ENCODE results near the gene HSF4. TPM values are rescaled to one million over a fixed set of nuclear protein-coding genes. Genes with fewer than 3 reads are reported as not detected.

The HSF4 gene
- total RNA-seq, 3 donors from 2014 or later: 26.0 to 113 (median 64.4) TPM

- peak in 2 of 3 donors; percentile 19 to 70 for DNase-seq
- peaks cover 50% of the 10 kb centered on the region for H3K4me1 ChIP-seq (ENCODE audit: low read depth)
- TF ChIP-seq CTCF (IDR thresholded peaks at IDR 0.05): no peak
- no peaks in the 10 kb centered on the region for H3K36me3 ChIP-seq (ENCODE audit: low read depth)
- H3K9me3 ChIP-seq: no peaks in the 10 kb centered on the region
- ATAC-seq: no peak
- no peak overlapping the region for H3K4me3 ChIP-seq
- intact Hi-C loops (cut with DNase I, micrococcal nuclease): no loop called here
These were observed 2.9 kb upstream of the HSF4 start for GRCh38 chr16:67161595-67162058.

- DNase-seq (peak in 1 of 3 donors; percentile 14), ATAC-seq (no peak)
- no peak for TF ChIP-seq CTCF (IDR thresholded peaks at IDR 0.05)
- Histone ChIP-seq H3K36me3 (ENCODE audit: low read depth) (no peaks in the 10 kb centered on the region), H3K4me1 (ENCODE audit: low read depth) (peaks cover 44% of the 10 kb centered on the region), H3K4me3 (no peak overlapping the region), H3K9me3 (no peaks in the 10 kb centered on the region)
- intact Hi-C loops (cut with DNase I, micrococcal nuclease): no loop called here
These were observed 1.9 kb upstream of the HSF4 start for GRCh38 chr16:67162506-67163163.

- Histone ChIP-seq H3K9me3 (no peaks in the 10 kb centered on the region), H3K36me3 (ENCODE audit: low read depth) (no peaks in the 10 kb centered on the region), H3K4me3 (no peak overlapping the region), H3K4me1 (ENCODE audit: low read depth) (peaks cover 44% of the 10 kb centered on the region)
- no peak for TF ChIP-seq CTCF (IDR thresholded peaks at IDR 0.05)
- peak; percentile 35 to 70 (median 60) for DNase-seq
- no peak for ATAC-seq
- intact Hi-C loops (cut with DNase I, micrococcal nuclease): no loop called here
These were observed 1.2 kb upstream of the HSF4 start for GRCh38 chr16:67163164-67163998.

GRCh38 chr16:67163999-67164558 is 466 bp upstream of the HSF4 start:
- DNase-seq: no peak
- TF ChIP-seq CTCF (IDR thresholded peaks at IDR 0.05): no peak
- Histone ChIP-seq H3K4me1 (ENCODE audit: low read depth) (peaks cover 45% of the 10 kb centered on the region), H3K9me3 (no peaks in the 10 kb centered on the region), H3K4me3 (no peak overlapping the region), H3K36me3 (ENCODE audit: low read depth) (no peaks in the 10 kb centered on the region)
- intact Hi-C loops (cut with DNase I, micrococcal nuclease): no loop called here
- no peak for ATAC-seq

GRCh38 chr16:67165121-67166078 is 855 bp downstream of the HSF4 start:
- no peaks in the 10 kb centered on the region for H3K9me3 ChIP-seq
- ATAC-seq (peak; percentile 2), DNase-seq (no peak)
- H3K36me3 ChIP-seq (ENCODE audit: low read depth): no peaks in the 10 kb centered on the region
- H3K4me3 ChIP-seq: no peak overlapping the region
- intact Hi-C loops (cut with DNase I, micrococcal nuclease): no loop called here
- peaks cover 57% of the 10 kb centered on the region for H3K4me1 ChIP-seq (ENCODE audit: low read depth)
- no peak for TF ChIP-seq CTCF (IDR thresholded peaks at IDR 0.05)

All from mucosa of descending colon (tissue), 3 donors.